SK-N-SH treated with all-trans-retinoic acid at 6 μM for 48 hours (cell line): ENCODE results near the gene KIF26A.

ENCODE experiments used
- ATAC-seq: fragments of 200-7000 bp; cut with Tn5 transposase; 3 replicates; pipeline ENCODE4 v1.9.1; 2020; ENCODE audit warnings: mild to moderate bottlenecking, moderate library complexity
- BACH2 ChIP-seq: fragments of 250-450 bp; sonication (Bioruptor Pico); IDR thresholded peaks from 2 replicates; pipeline ENCODE4 v1.9.0; 2021; ENCODE audit warnings: mild to moderate bottlenecking, borderline replicate concordance
- CREB5 ChIP-seq: fragments of 250-450 bp; sonication (Bioruptor Pico); IDR thresholded peaks from 2 replicates; pipeline ENCODE4 v1.5.1; 2020; ENCODE audit warnings: low read depth, mild to moderate bottlenecking, moderate library complexity
- CSDC2 ChIP-seq: fragments of 250-450 bp; sonication (Bioruptor Pico); IDR thresholded peaks from 2 replicates; pipeline ENCODE4 v1.5.0; 2020; ENCODE audit warnings: mild to moderate bottlenecking, moderate library complexity
- CSRNP3 ChIP-seq: fragments of 250-450 bp; sonication (Bioruptor Pico); IDR thresholded peaks from 2 replicates; pipeline ENCODE4 v1.5.1; 2021; ENCODE audit warnings: mild to moderate bottlenecking, moderate library complexity
- ESRRG ChIP-seq: fragments of 250-450 bp; sonication (Bioruptor Pico); IDR thresholded peaks from 2 replicates; pipeline ENCODE4 v1.6.1; 2021; ENCODE audit warnings: mild to moderate bottlenecking
- GLIS3 ChIP-seq: fragments of 250-450 bp; sonication (Bioruptor Pico); IDR thresholded peaks from 2 replicates; pipeline ENCODE4 v1.5.0; 2020; ENCODE audit warnings: mild to moderate bottlenecking, moderate library complexity
- OSR1 ChIP-seq: fragments of 250-450 bp; sonication (Bioruptor Pico); IDR thresholded peaks from 2 replicates; pipeline ENCODE4 v1.8.0; 2022; ENCODE audit warnings: moderate library complexity, mild to moderate bottlenecking, inconsistent platforms
- PATZ1 ChIP-seq: fragments of 250-450 bp; sonication (Bioruptor Pico); IDR thresholded peaks from 2 replicates; pipeline ENCODE4 v1.8.0; 2020; ENCODE audit warnings: mild to moderate bottlenecking, moderate library complexity, borderline replicate concordance
- POU6F1 ChIP-seq: fragments of 250-450 bp; sonication (Bioruptor Pico); IDR thresholded peaks from 2 replicates; pipeline ENCODE4 v1.8.0; 2021; ENCODE audit warnings: low read depth, mild to moderate bottlenecking, moderate library complexity, borderline replicate concordance
- RARB ChIP-seq: fragments of 250-450 bp; sonication (Bioruptor Pico); IDR thresholded peaks from 2 replicates; pipeline ENCODE4 v1.8.0; 2021; ENCODE audit warnings: mild to moderate bottlenecking, moderate library complexity
- SNAI2 ChIP-seq: fragments of 250-450 bp; sonication (Bioruptor Pico); IDR thresholded peaks from 2 replicates; pipeline ENCODE4 v1.5.0; 2020; ENCODE audit warnings: mild to moderate bottlenecking, moderate library complexity
- TCF4 ChIP-seq: fragments of 250-450 bp; sonication (Bioruptor Pico); IDR thresholded peaks from 2 replicates; pipeline ENCODE4 v1.8.0; 2021; ENCODE audit warnings: mild to moderate bottlenecking, moderate library complexity, borderline replicate concordance
- TOX ChIP-seq: fragments of 250-450 bp; sonication (Bioruptor Pico); IDR thresholded peaks from 2 replicates; pipeline ENCODE4 v1.8.0; 2021; ENCODE audit warnings: mild to moderate bottlenecking, moderate library complexity, borderline replicate concordance
- TSHZ2 ChIP-seq: fragments of 250-450 bp; sonication (Bioruptor Pico); IDR thresholded peaks from 2 replicates; pipeline ENCODE4 v1.5.0; 2020; ENCODE audit warnings: mild to moderate bottlenecking, moderate library complexity
- ZC3H10 ChIP-seq: fragments of 250-450 bp; sonication (Bioruptor Pico); IDR thresholded peaks from 2 replicates; pipeline ENCODE4 v1.5.1; 2021; ENCODE audit warnings: mild to moderate bottlenecking, moderate library complexity
- ZFP3 ChIP-seq: fragments of 250-450 bp; sonication (Bioruptor Pico); IDR thresholded peaks from 2 replicates; pipeline ENCODE4 v1.5.0; 2020; ENCODE audit warnings: mild to moderate bottlenecking, moderate library complexity
- ZNF70 ChIP-seq: fragments of 450-650 bp; formaldehyde crosslinking; IDR thresholded peaks from 2 replicates; pipeline ENCODE4 v1.5.0; 2020; ENCODE audit warnings: mild to moderate bottlenecking, moderate library complexity
- ZNF8 ChIP-seq: fragments of 450-650 bp; formaldehyde crosslinking; IDR thresholded peaks from 2 replicates; pipeline ENCODE4 v1.5.0; 2020; ENCODE audit warnings: mild to moderate bottlenecking, moderate library complexity

Gene KIF26A

DNA sequence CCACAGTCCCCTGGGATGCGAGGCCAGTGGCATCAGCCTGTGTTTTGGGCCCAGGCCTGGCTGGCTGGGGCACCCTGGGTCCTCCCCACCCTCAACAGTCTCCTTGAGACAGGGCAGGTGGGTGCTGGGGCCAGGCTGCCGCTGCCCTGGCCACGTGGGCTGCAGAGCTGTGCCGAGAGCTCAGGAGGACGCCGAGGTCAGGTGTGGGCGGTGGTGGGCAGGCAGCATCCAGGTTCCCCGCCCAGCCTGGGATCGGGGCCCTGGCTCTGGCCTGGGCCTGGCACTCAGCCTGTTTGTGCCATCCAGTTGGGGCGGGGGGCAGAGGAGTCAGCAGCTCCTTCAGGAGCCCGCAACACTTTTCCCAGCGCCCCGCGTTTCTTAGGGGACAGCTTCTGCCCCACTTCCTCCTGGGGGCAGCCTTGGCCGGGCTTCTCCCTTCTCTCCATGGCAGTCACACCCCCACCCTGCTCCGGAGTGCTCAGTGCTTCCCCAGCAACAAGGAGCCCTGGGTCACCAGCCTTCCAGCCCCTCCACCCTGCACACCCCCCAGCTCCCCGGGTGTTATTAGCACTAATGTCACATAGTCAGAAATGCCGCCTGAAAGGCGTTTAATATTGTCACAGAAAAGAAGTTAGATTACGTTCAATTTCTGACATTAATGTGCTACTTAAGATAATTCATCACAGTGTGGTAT, 30.8 kb downstream of the KIF26A start (continued):
- no peak for TF ChIP-seq CSRNP3 (CRISPR knock-in tag)
- no peak for TF ChIP-seq CSDC2 (CRISPR knock-in tag)
- no peak for TF ChIP-seq CREB5 (CRISPR knock-in tag)
- TF ChIP-seq TOX (CRISPR knock-in tag): no peak
- no peak for TF ChIP-seq ESRRG (CRISPR knock-in tag)

DNA sequence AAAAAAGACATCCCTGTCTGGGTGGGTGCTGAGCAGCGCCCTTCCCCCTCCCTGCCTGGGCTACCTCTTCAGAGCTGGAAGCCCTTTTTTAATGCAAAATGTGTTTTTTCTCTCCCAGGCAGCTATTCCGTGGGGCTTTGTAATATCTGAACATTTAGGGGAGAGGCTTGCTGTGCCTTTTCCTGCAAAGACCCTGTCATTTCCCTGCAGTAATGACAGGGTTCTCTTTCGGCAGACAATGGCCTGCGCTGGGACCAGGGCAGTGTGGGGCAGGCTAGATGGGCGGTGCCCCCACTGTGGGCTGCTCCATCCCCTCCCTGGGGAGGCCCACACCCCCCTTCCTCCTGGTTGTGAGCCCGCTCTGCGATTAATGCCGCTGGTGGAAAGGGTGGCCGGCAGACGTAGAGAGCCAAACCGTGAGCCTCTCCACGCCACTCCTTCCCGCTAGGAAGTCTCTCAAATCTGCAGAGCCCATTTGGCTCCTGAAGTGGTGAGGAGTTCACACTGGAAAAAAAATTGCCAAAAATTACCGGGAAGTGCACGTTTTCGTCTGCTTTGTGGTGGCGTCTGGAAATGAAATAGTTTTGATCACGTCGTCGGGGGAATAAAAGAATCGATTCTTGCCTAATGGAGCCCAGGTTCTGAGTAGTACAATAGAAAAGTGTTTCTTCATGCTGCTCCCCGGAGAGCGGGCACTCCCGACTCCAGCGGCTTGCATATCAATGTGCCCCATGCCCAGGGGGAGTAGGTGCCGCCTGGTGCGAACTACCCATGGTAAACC, 31.5 kb downstream of the KIF26A start:
- no peak for ATAC-seq
- TF ChIP-seq PATZ1 (CRISPR knock-in tag) (no peak), ZNF8 (CRISPR knock-in tag) (no peak), BACH2 (CRISPR knock-in tag) (no peak), CSRNP3 (CRISPR knock-in tag) (no peak), GLIS3 (CRISPR knock-in tag) (no peak), CSDC2 (CRISPR knock-in tag) (no peak), RARB (CRISPR knock-in tag) (no peak), SNAI2 (CRISPR knock-in tag) (no peak)

- TF ChIP-seq GLIS3 (CRISPR knock-in tag): no peak
- no peak for TF ChIP-seq CSRNP3 (CRISPR knock-in tag)
- no peak for TF ChIP-seq SNAI2 (CRISPR knock-in tag)
- no peak for TF ChIP-seq ZNF70 (CRISPR knock-in tag)
- TF ChIP-seq RARB (CRISPR knock-in tag): no peak
- TF ChIP-seq CREB5 (CRISPR knock-in tag): no peak
- no peak for TF ChIP-seq TCF4 (CRISPR knock-in tag)
- no peak for TF ChIP-seq POU6F1
- TF ChIP-seq TSHZ2 (CRISPR knock-in tag): no peak
- no peak for TF ChIP-seq ESRRG (CRISPR knock-in tag)
- TF ChIP-seq ZC3H10: no peak
- no peak for TF ChIP-seq TOX (CRISPR knock-in tag)
- TF ChIP-seq CSDC2 (CRISPR knock-in tag): no peak
- no peak for TF ChIP-seq BACH2 (CRISPR knock-in tag)
- TF ChIP-seq ZNF8 (CRISPR knock-in tag): no peak
- no peak for TF ChIP-seq ZFP3
- no peak for TF ChIP-seq OSR1 (CRISPR knock-in tag)
- no peak for ATAC-seq
Observed at GRCh38 chr14:104171029-104171697, 32.8 kb downstream of the KIF26A start.
